Hepatocyte (in vitro differentiated cells): ENCODE measurements around the gene ENO4. TPM values are rescaled to one million over a fixed set of nuclear protein-coding genes. Genes with fewer than 3 reads are reported as not detected.

Experiments used
- DNase-seq: peaks from one replicate; pipeline ENCODE4 v3.0.0-alpha.2; 2016; ENCODE audit warnings: low spot score
- H2AFZ ChIP-seq: fragments of 200-600 bp; sonication (generic); 2 replicates; pipeline ENCODE4 v1.6.0; 2016; ENCODE audit warnings: antibody characterized with exemption, mild to moderate bottlenecking
- H3K27ac ChIP-seq: fragments of 200-600 bp; sonication (generic); 2 replicates; pipeline ENCODE4 v1.5.1; 2016; ENCODE audit warnings: mild to moderate bottlenecking
- H3K27me3 ChIP-seq: fragments of 200-600 bp; sonication (generic); 2 replicates; pipeline ENCODE4 v1.6.1; 2016
- H3K36me3 ChIP-seq: fragments of 200-600 bp; sonication (generic); replicated peaks from 2 replicates; pipeline ENCODE4 v1.5.1; 2016; ENCODE audit warnings: low read depth; ENCODE audit not compliant: insufficient read depth
- H3K4me1 ChIP-seq: fragments of 200-600 bp; sonication (generic); 2 replicates; pipeline ENCODE4 v1.5.1; 2016; ENCODE audit warnings: mild to moderate bottlenecking, moderate library complexity; ENCODE audit not compliant: insufficient read depth
- H3K4me2 ChIP-seq: fragments of 200-600 bp; sonication (generic); 2 replicates; pipeline ENCODE4 v1.6.0; 2016
- H3K4me3 ChIP-seq: fragments of 200-600 bp; sonication (generic); 2 replicates; pipeline ENCODE4 v1.5.1; 2016; ENCODE audit warnings: mild to moderate bottlenecking
- H3K79me2 ChIP-seq: fragments of 200-600 bp; sonication (generic); 2 replicates; pipeline ENCODE4 v1.6.0; 2017; ENCODE audit warnings: mild to moderate bottlenecking
- H3K9me2 ChIP-seq: fragments of 200-600 bp; sonication (generic); replicated peaks from 2 replicates; pipeline ENCODE4 v1.6.0; 2017; ENCODE audit warnings: mild to moderate bottlenecking; ENCODE audit not compliant: insufficient read depth
- H3K9me3 ChIP-seq: fragments of 200-600 bp; sonication (generic); 2 replicates; pipeline ENCODE4 v1.5.1; 2016; ENCODE audit warnings: low read depth, mild to moderate bottlenecking
- H4K20me1 ChIP-seq: fragments of 200-600 bp; sonication (generic); 2 replicates; pipeline ENCODE4 v1.6.0; 2016; ENCODE audit warnings: mild to moderate bottlenecking; ENCODE audit not compliant: insufficient read depth, poor library complexity, severe bottlenecking
- CTCF ChIP-seq: fragments of 200-600 bp; sonication (generic); IDR thresholded peaks from 2 replicates; pipeline ENCODE4 v1.5.1; 2016; ENCODE audit warnings: antibody characterized with exemption, mild to moderate bottlenecking; ENCODE audit not compliant: poor library complexity
- EZH2 ChIP-seq: fragments of 200-600 bp; sonication (generic); IDR thresholded peaks from 2 replicates; pipeline ENCODE4 v1.6.1; 2016; ENCODE audit warnings: antibody characterized with exemption, mild to moderate bottlenecking, borderline replicate concordance
- EZH2phosphoT487 ChIP-seq: fragments of 200-600 bp; sonication (generic); IDR thresholded peaks from one replicate; pipeline ENCODE4 v1.6.1; 2018; ENCODE audit warnings: antibody characterized with exemption, mild to moderate bottlenecking, low read depth, moderate library complexity; ENCODE audit not compliant: unreplicated experiment, severe bottlenecking
- WGBS: methylation state at CpG from one replicate; pipeline ENCODE4 v1.1.6; 2016; ENCODE audit warnings: low lambda C conversion rate; ENCODE audit errors: missing lambda C conversion rate; 5-methylcytosine and 5-hydroxymethylcytosine counted together
- polyA plus RNA-seq: library from polyadenylated mRNA; unstranded; fragments of >200 nt; fragmentation: Nextera tagmentation; extraction: Ambion mirVana; gene quantifications from 2 replicates; pipeline ENCODE4 v1.2.1, GENCODE V29; 2016
- total RNA-seq: library from RNA; depleted of rRNA; stranded (reverse); fragments of >200 nt; gene quantifications from 2 replicates; pipeline ENCODE4 v1.2.3, GENCODE V29; 2014

ENO4 gene
- total and polyA plus RNA-seq, 2 experiments from 2014 or later: 0.24 to 0.43 TPM

GRCh38 chr10:116910910-116911309, 61.6 kb downstream of the ENO4 start:
- no peak overlapping the region for H3K4me3 ChIP-seq
- DNase-seq: no peak
- TF ChIP-seq EZH2 (no peak), CTCF (no peak), EZH2phosphoT487 (no peak)
- H2AFZ ChIP-seq: no peak overlapping the region
- H3K4me1 ChIP-seq: no peaks in the 10 kb centered on the region
- no peaks in the 10 kb centered on the region for H3K79me2 ChIP-seq
- no peak overlapping the region for H3K4me2 ChIP-seq
- H3K9me3 ChIP-seq: no peaks in the 10 kb centered on the region
- WGBS: 86% methylated on average over 3 of the region's 3 CpGs
- no peaks in the 10 kb centered on the region for H3K9me2 ChIP-seq
- no peak overlapping the region for H3K27ac ChIP-seq
- no peaks in the 10 kb centered on the region for H3K27me3 ChIP-seq
- no peaks in the 10 kb centered on the region for H3K36me3 ChIP-seq
- no peaks in the 10 kb centered on the region for H4K20me1 ChIP-seq

GRCh38 chr10:116912162-116912561, 62.9 kb downstream of the ENO4 start:
- Histone ChIP-seq H3K27ac (no peak overlapping the region), H3K4me1 (no peaks in the 10 kb centered on the region), H3K4me2 (no peak overlapping the region), H3K9me2 (no peaks in the 10 kb centered on the region), H3K9me3 (no peaks in the 10 kb centered on the region), H2AFZ (no peak overlapping the region), H3K4me3 (no peak overlapping the region), H3K27me3 (no peaks in the 10 kb centered on the region), H4K20me1 (no peaks in the 10 kb centered on the region), H3K79me2 (no peaks in the 10 kb centered on the region), H3K36me3 (no peaks in the 10 kb centered on the region)
- no peak for DNase-seq
- WGBS: 53% methylated on average over 1 of the region's 1 CpG
- TF ChIP-seq EZH2 (no peak), EZH2phosphoT487 (no peak), CTCF (no peak)

- no peaks in the 10 kb centered on the region for H3K4me1 ChIP-seq
- TF ChIP-seq EZH2phosphoT487 (no peak), EZH2 (no peak), CTCF (no peak)
- no peaks in the 10 kb centered on the region for H3K36me3 ChIP-seq
- H3K9me2 ChIP-seq: no peaks in the 10 kb centered on the region
- H3K27me3 ChIP-seq: no peaks in the 10 kb centered on the region
- H3K4me2 ChIP-seq: no peak overlapping the region
- no peak overlapping the region for H3K4me3 ChIP-seq
- no peaks in the 10 kb centered on the region for H3K79me2 ChIP-seq
- H3K27ac ChIP-seq: no peak overlapping the region
- WGBS: 100% methylated on average over 1 of the region's 1 CpG
- H3K9me3 ChIP-seq: no peaks in the 10 kb centered on the region
- no peaks in the 10 kb centered on the region for H4K20me1 ChIP-seq
- DNase-seq: no peak
- H2AFZ ChIP-seq: no peak overlapping the region
Observed at GRCh38 chr10:116913695-116914094, 64.4 kb downstream of the ENO4 start.

GRCh38 chr10:116915340-116915739, 66.0 kb downstream of the ENO4 start:
- Histone ChIP-seq H2AFZ (no peak overlapping the region), H3K36me3 (no peaks in the 10 kb centered on the region), H4K20me1 (no peaks in the 10 kb centered on the region), H3K27ac (no peak overlapping the region), H3K4me1 (no peaks in the 10 kb centered on the region), H3K27me3 (no peaks in the 10 kb centered on the region), H3K79me2 (no peaks in the 10 kb centered on the region), H3K4me3 (no peak overlapping the region), H3K4me2 (no peak overlapping the region), H3K9me3 (no peaks in the 10 kb centered on the region), H3K9me2 (no peaks in the 10 kb centered on the region)
- TF ChIP-seq CTCF (no peak), EZH2 (no peak), EZH2phosphoT487 (no peak)
- DNase-seq: no peak
- 98% methylated on average over 2 of the region's 2 CpGs for WGBS
